GM18858 (cell line): ENCODE measurements around the gene FAM171A2.

ENCODE experiments used
- ATAC-seq: cut with Tn5 transposase; IDR thresholded peaks from one replicate; pipeline ENCODE4 v1.9.1; 2021; ENCODE audit not compliant: unreplicated experiment

Gene FAM171A2

GRCh38 chr17:44308320-44308818 is 55.3 kb downstream of the FAM171A2 start, which contains the start of gene RUNDC3A:
Gene RUNDC3A (plus strand): TSS chr17:44308601. CDS start chr17:44308833, 232 bp downstream.
- ATAC-seq, result no peak

GRCh38 chr17:44307387-44308186 is 56.1 kb downstream of the FAM171A2 start:
- no peak for ATAC-seq

- ATAC-seq, result no peak
Measured at GRCh38 chr17:44304651-44305050, 59.0 kb downstream of the FAM171A2 start.
